LHCN-M2 (cell line): ENCODE results near the gene SLC30A10. TPM values are rescaled to one million over a fixed set of nuclear protein-coding genes. Genes with fewer than 3 reads are reported as not detected.
"Not testable (repeated sequence)": the region's sequence is repeated elsewhere in the genome, so short reads cannot be mapped to it uniquely, and the experiment has no call there.

Experiments used
- DNase-seq: peaks from one replicate; pipeline ENCODE4 v3.0.0-alpha.2; 2012; ENCODE audit warnings: low read depth
- total RNA-seq: library from RNA; depleted of rRNA; stranded (reverse); fragments of >200 nt; gene quantifications from 2 replicates; pipeline ENCODE4 v1.2.3, GENCODE V29; 2014; rRNA removed

The SLC30A10 gene
- total RNA-seq, 1 experiment from 2014 or later = not detected

- not testable (repeated sequence) for DNase-seq
Observed at GRCh38 chr1:219892271-219892670, 36.1 kb downstream of the SLC30A10 start.

GRCh38 chr1:219891846-219892245 lies 36.5 kb downstream of the SLC30A10 start:
- not testable (repeated sequence) for DNase-seq

- not testable (repeated sequence) for DNase-seq
Observed at GRCh38 chr1:219888667-219889066, 39.7 kb downstream of the SLC30A10 start.

GRCh38 chr1:219885680-219886079 lies 42.7 kb downstream of the SLC30A10 start:
- DNase-seq = no peak

- no peak for DNase-seq
Observed at GRCh38 chr1:219883400-219884332, 44.7 kb downstream of the SLC30A10 start.

- no peak for DNase-seq
Observed at GRCh38 chr1:219882755-219883154, 45.6 kb downstream of the SLC30A10 start.

GRCh38 chr1:219882096-219882495 lies 46.3 kb downstream of the SLC30A10 start:
- no peak for DNase-seq

- DNase-seq = no peak
Observed at GRCh38 chr1:219880765-219881457, 47.4 kb downstream of the SLC30A10 start.

GRCh38 chr1:219876798-219877209 lies 51.6 kb downstream of the SLC30A10 start:
- DNase-seq = peak; percentile 9

GRCh38 chr1:219875860-219876259 lies 52.5 kb downstream of the SLC30A10 start:
- DNase-seq = no peak

GRCh38 chr1:219872538-219872937 lies 55.8 kb downstream of the SLC30A10 start:
- not testable (repeated sequence) for DNase-seq

- no peak for DNase-seq
Observed at GRCh38 chr1:219871427-219872057, 56.8 kb downstream of the SLC30A10 start.

GRCh38 chr1:219868615-219869014 lies 59.7 kb downstream of the SLC30A10 start:
- not testable (repeated sequence) for DNase-seq

Other genes with a start within 250 kb of the SLC30A10 start
- gene EPRS1, start 117.9 kb upstream of the SLC30A10 start, total RNA-seq = 64.3 and 73.5 TPM in 2 replicates
- 35.8 and 41.9 TPM in 2 replicates for gene BPNT1, start 161.2 kb upstream of the SLC30A10 start, total RNA-seq
- gene IARS2, start 165.6 kb upstream of the SLC30A10 start, total RNA-seq = 104 and 107 TPM in 2 replicates